Mucosa of rectum (tissue), 2 donors: ENCODE measurements around the gene NOSTRIN.
"Not testable (repeated sequence)": the region's sequence is repeated elsewhere in the genome, so short reads cannot be mapped to it uniquely, and the experiment has no call there.

Experiments used
- H3K27ac ChIP-seq, 2 donors: one replicate each; pipeline ENCODE4 v1.7.0; 2013; ENCODE audit warnings: inconsistent platforms in 2 of 2, low read depth in 2 of 2, low read length in 2 of 2
- H3K27me3 ChIP-seq, 2 donors: one replicate each; pipeline ENCODE4 v1.7.0; 2013; ENCODE audit warnings: low read length in 2 of 2; ENCODE audit not compliant: control insufficient read depth in 2 of 2, insufficient read depth in 2 of 2
- H3K36me3 ChIP-seq, 2 donors: one replicate each; pipeline ENCODE4 v1.7.0; 2013; ENCODE audit warnings: low read length in 2 of 2; ENCODE audit not compliant: control insufficient read depth in 2 of 2, insufficient read depth in 2 of 2
- H3K4me1 ChIP-seq, 2 donors: one replicate each; pipeline ENCODE4 v1.7.0; 2013; ENCODE audit warnings: low read length in 2 of 2, mild to moderate bottlenecking in 1 of 2; ENCODE audit not compliant: control insufficient read depth in 2 of 2, insufficient read depth in 2 of 2
- H3K4me3 ChIP-seq, 2 donors: one replicate each; pipeline ENCODE4 v1.7.0; 2013; ENCODE audit warnings: low read length in 2 of 2
- H3K9ac ChIP-seq, 2 donors: one replicate each; pipeline ENCODE4 v1.7.0; 2013; ENCODE audit warnings: low read length in 2 of 2, low read depth in 1 of 2, mild to moderate bottlenecking in 1 of 2
- H3K9me3 ChIP-seq, 2 donors: one replicate each; pipeline ENCODE4 v1.7.0; 2013; ENCODE audit warnings: low read length in 2 of 2; ENCODE audit not compliant: control insufficient read depth in 2 of 2
- donor health status: healthy.
- donor health status: Normal muscosa, but diverticular disease.

NOSTRIN gene

DNA sequence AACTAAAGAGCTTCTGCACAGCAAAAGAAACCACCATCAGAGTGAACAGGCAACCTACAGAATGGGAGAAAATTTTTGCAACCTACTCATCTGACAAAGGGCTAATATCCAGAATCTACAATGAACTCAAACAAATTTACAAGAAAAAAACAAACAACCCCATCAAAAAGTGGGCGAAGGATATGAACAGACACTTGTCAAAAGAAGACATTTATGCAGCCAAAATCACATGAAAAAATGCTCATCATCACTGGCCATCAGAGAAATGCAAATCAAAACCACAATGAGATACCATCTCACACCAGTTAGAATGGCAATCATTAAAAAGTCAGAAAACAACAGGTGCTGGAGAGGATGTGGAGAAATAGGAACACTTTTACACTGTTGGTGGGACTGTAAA lies 67.9 kb downstream of the NOSTRIN start:
- H3K9ac ChIP-seq, H3K27me3 ChIP-seq, H3K27ac ChIP-seq, H3K4me1 ChIP-seq, H3K36me3 ChIP-seq, H3K4me3 ChIP-seq, H3K9me3 ChIP-seq: not testable (repeated sequence)

DNA sequence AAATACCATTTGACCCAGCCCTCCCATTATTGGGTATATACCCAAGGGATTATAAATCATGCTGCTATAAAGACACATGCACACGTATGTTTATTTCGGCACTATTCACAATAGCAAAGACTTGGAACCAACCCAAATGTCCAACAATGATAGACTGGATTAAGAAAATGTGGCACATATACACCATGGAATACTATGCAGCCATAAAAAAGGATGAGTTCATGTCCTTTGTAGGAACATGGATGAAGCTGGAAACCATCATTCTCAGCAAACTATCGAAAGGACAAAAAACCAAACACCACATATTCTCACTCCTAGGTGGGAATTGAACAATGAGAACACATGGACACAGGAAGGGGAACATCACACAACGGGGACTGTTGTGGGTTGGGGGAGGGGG lies 68.4 kb downstream of the NOSTRIN start:
- not testable (repeated sequence) for H3K4me1 ChIP-seq, H3K27me3 ChIP-seq, H3K27ac ChIP-seq, H3K36me3 ChIP-seq, H3K9ac ChIP-seq, H3K4me3 ChIP-seq, H3K9me3 ChIP-seq

DNA sequence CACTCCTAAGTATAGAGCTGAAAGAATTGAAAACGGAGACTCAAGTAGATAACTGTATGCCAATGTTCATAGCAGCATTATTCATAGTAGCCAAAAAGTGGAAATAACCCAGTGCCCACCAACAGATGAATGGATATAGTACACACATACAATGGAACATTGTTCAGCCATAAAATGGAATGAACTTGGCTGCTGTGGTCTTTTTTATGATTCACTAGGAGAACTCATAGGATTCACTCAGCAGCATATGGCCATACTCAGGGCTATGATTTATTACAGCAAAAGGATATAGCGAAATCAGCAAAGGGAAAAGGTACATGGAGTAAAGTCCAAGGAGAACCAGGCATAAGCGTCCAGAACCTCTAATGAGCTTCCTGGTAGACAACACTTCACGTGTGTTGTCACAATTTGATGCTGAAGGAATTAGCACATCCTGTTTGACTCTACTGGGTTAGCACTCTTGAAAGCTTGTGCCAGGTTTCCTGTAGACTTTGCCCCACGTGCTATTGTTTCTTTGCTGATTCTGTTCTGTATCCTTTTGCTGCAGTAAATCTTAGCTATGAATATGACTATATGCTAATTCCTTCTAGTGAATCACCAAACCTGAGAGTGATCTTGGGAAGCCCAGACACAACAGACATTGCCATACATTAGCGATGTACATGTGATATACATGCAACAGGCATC lies 72.1 kb downstream of the NOSTRIN start:
- no peaks in the 10 kb centered on the region for H3K9me3 ChIP-seq
- no peaks in the 10 kb centered on the region for H3K36me3 ChIP-seq
- peaks cover 0 to 5% of the 10 kb centered on the region in 2 donors for H3K4me1 ChIP-seq
- H3K4me3 ChIP-seq = no peak overlapping the region
- peak overlapping the region in 1 of 2 donors; percentile 26 for H3K27ac ChIP-seq
- H3K9ac ChIP-seq = no peak overlapping the region
- H3K27me3 ChIP-seq = no peaks in the 10 kb centered on the region

DNA sequence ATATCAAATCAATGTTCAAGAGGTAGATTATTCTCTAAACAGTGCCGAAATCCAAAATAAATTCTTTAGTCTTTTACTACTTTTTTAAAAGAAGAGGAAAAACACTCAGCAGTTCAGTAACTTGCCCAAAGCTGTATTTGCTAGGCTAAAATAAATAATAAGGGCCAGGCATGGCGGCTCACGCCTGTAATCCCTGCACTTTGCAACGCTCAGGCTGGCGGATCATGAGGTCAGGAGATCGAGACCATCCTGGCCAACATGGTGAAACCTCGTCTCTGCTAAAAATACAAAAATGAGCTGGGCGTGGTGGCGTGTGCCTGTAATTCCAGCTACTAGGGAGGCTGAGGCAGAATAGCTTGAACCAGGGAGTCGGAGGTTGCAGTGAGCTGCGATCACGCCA lies 79.7 kb downstream of the NOSTRIN start:
- H3K9ac ChIP-seq, H3K36me3 ChIP-seq, H3K4me1 ChIP-seq, H3K4me3 ChIP-seq, H3K27me3 ChIP-seq, H3K9me3 ChIP-seq, H3K27ac ChIP-seq: not testable (repeated sequence)

DNA sequence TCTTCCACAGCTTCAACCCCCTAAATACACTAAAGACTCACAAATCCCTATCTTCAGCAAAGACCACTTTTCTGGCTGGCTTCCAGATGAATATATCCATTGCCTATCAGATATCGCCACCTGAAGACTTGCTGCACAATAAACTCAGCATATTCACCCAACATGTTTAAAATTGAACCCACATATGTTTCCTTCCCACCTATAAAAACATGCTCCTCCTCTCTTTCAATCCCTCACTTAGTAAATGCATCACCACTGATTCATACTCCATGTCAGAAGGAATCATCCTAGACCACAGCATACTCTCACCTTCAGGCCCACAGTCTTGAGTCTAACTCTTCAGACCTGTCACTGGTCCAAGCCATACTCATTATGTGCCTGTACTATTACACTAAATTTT lies 82.5 kb downstream of the NOSTRIN start:
- no peaks in the 10 kb centered on the region for H3K36me3 ChIP-seq
- H3K27me3 ChIP-seq = no peaks in the 10 kb centered on the region
- H3K4me1 ChIP-seq = peaks cover 4 to 6% of the 10 kb centered on the region in 2 donors
- H3K27ac ChIP-seq = no peak overlapping the region
- no peaks in the 10 kb centered on the region for H3K9me3 ChIP-seq
- no peak overlapping the region for H3K4me3 ChIP-seq
- no peak overlapping the region for H3K9ac ChIP-seq

DNA sequence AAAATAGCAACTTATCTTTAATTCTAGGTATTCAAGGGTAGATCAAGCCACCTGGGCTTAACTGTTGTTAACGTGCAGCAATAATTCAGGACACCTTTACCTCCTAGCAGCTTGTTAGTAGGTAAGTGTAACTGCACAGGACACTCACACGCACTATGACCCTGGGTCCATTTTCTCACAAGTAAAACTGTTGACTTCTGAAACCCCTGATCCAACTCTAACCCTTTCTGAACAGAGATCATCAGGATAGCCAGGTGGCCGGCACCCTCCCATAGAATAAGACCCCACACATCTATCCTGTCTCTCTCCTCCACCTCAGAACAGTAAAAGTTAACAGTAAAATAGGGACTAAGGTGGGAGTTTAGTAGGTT lies 87.2 kb downstream of the NOSTRIN start:
- no peaks in the 10 kb centered on the region for H3K36me3 ChIP-seq
- peaks cover 4 to 8% of the 10 kb centered on the region in 2 donors for H3K4me1 ChIP-seq
- no peaks in the 10 kb centered on the region for H3K9me3 ChIP-seq
- H3K4me3 ChIP-seq = peak overlapping the region; percentile 73 to 81
- peak overlapping the region in 1 of 2 donors; percentile 51 for H3K9ac ChIP-seq
- no peaks in the 10 kb centered on the region for H3K27me3 ChIP-seq
- H3K27ac ChIP-seq = no peak overlapping the region

DNA sequence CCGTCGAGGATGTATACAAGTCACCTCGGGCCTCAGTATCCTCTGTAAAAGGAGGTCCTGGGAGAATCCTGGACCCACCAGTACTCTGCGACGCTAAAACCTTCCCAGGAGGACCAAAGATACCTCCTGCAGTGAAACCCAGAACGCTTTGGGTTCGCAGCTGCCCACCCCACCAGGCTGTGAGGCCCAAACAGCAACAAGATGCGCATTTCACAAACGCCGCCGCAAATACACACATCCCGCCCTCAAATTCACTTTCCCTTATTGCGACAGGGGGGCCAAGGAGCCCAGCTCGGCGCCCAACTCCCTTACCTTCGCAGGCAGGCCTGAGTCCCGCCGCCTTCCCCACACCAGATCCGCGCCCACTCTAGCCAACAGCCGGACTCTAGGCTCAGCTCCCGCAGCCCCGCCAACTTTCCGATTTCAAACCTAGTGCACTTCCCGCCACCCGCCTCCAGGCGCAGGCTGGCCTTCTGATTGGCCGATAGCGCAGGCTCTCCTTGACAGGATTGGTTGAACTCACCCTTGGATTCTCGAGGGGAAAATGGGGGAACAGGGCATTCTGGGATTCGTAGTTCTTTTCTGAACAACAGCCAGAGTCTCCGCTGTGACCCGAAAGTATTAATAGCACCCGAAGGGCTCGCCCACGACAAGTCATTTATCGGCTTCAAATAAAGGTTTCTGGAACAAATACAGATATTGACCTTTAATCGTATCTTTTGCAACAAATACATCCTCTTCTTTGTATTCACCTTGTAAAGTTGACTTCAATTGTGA lies 87.8 kb downstream of the NOSTRIN start, which contains the start of gene SPC25:
SPC25 (minus strand) TSS at position 425 of the 777 bp plus-strand sequence. CDS start 911 bp downstream, outside the sequence.
- no peak within 1 kb of the TSS for H3K27ac ChIP-seq
- H3K4me3 ChIP-seq = peak within 1 kb of the TSS; percentile 73 to 81
- no peaks in the 10 kb centered on the region for H3K9me3 ChIP-seq

DNA sequence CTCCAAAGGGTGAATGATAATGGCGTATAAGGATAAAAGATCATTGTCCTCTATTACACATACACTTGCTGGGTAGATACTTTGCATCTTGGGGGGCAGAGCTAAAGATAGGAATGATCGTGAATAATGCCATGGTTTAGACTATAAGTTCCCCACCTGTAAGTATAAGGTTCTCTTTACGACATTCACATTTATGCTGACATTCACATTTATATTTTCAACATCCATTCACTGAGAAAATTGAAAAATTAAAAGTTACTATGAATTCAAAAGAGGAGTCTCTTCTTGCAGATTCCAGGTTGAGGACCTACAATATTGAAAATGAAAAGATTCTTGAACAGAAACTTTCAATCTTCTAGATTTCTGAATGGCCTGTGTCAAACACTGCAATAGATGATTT lies 89.9 kb downstream of the NOSTRIN start:
- Histone ChIP-seq H3K4me3 (no peak overlapping the region), H3K27me3 (no peaks in the 10 kb centered on the region), H3K4me1 (peaks cover 4 to 8% of the 10 kb centered on the region in 2 donors), H3K9me3 (no peaks in the 10 kb centered on the region), H3K27ac (no peak overlapping the region), H3K9ac (no peak overlapping the region), H3K36me3 (no peaks in the 10 kb centered on the region)

More for the DNA sequence above, 87.8 kb downstream of the NOSTRIN start, which contains the start of gene SPC25:
- no peaks in the 10 kb centered on the region for H3K27me3 ChIP-seq
- H3K36me3 ChIP-seq = no peaks in the 10 kb centered on the region
- peak within 1 kb of the TSS; percentile 51 to 52 for H3K9ac ChIP-seq
- H3K4me1 ChIP-seq = peaks cover 4 to 8% of the 10 kb centered on the region in 2 donors

DNA sequence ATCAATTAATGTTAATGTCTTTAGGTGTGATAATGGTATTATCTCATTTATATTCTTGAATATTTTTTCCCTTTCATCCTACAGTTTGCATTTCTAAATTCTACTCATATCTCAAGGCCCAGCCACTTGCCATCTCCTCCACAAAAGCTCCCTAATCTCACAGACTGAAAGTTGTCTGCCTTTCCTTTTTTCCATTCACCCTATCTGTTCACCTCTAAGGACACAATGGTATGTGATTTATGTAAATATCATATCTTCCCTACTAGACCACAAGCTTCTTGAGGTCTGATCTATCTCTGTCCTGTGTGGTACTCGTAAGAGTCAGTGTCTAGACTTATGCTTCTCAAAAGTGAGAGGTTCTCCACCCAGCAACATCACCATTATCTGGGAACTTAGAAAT lies 91.7 kb downstream of the NOSTRIN start:
- Histone ChIP-seq H3K27ac (no peak overlapping the region), H3K4me3 (no peak overlapping the region), H3K27me3 (no peaks in the 10 kb centered on the region), H3K9ac (no peak overlapping the region), H3K4me1 (peaks cover 4 to 8% of the 10 kb centered on the region in 2 donors), H3K9me3 (no peaks in the 10 kb centered on the region), H3K36me3 (no peaks in the 10 kb centered on the region)

DNA sequence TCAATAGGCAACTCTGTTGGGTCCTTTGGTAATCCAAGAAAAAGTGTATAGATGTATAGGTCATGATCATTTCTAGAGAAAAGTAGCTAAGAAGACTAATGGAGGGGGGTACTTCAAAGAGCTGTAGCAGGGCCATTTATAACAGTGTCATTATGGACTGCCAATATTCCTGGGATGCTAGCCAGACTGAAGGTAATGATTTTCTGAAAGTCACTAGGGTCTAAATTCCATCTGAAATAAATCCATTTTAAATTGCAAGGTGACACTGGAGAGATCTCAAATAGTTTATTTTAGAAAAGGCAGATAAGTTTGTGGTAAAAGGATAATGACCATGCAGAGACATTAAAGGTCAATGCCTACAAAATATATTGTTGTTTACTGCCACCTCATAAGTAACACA lies 92.3 kb downstream of the NOSTRIN start:
- peaks cover 2 to 4% of the 10 kb centered on the region in 2 donors for H3K4me1 ChIP-seq
- no peak overlapping the region for H3K9ac ChIP-seq
- no peaks in the 10 kb centered on the region for H3K9me3 ChIP-seq
- no peak overlapping the region for H3K4me3 ChIP-seq
- no peaks in the 10 kb centered on the region for H3K27me3 ChIP-seq
- no peak overlapping the region for H3K27ac ChIP-seq
- H3K36me3 ChIP-seq = no peaks in the 10 kb centered on the region
